HEK293T (cell line): ENCODE results near the gene KIZ.

ENCODE experiments used
- ARNT ChIP-seq: fragments of 450-650 bp; IDR thresholded peaks from 2 replicates; pipeline ENCODE4 v1.6.1; 2017; ENCODE audit warnings: mild to moderate bottlenecking
- BHLHE40 ChIP-seq: fragments of 450-650 bp; IDR thresholded peaks from 2 replicates; pipeline ENCODE4 v1.6.1; 2016; ENCODE audit warnings: mild to moderate bottlenecking, moderate library complexity, borderline replicate concordance
- CTBP1 ChIP-seq: fragments of 450-650 bp; IDR thresholded peaks from 2 replicates; pipeline ENCODE4 v1.6.1; 2016; ENCODE audit warnings: borderline replicate concordance
- ELF4 ChIP-seq: fragments of 450-650 bp; IDR thresholded peaks from 2 replicates; pipeline ENCODE4 v1.6.1; 2017; ENCODE audit warnings: antibody characterized with exemption
- FOXA1 ChIP-seq: fragments of 450-650 bp; IDR thresholded peaks from 2 replicates; pipeline ENCODE4 v1.6.1; 2016; ENCODE audit warnings: mild to moderate bottlenecking
- FOXK2 ChIP-seq: fragments of 450-650 bp; IDR thresholded peaks from 2 replicates; pipeline ENCODE4 v1.6.1; 2016; ENCODE audit warnings: mild to moderate bottlenecking
- FOXM1 ChIP-seq: fragments of 450-650 bp; IDR thresholded peaks from 2 replicates; pipeline ENCODE4 v1.6.1; 2017; ENCODE audit warnings: mild to moderate bottlenecking, borderline replicate concordance
- L3MBTL2 ChIP-seq: fragments of 450-650 bp; conservative IDR thresholded peaks from 2 replicates; pipeline ENCODE4 v1.6.1; 2016; ENCODE audit warnings: mild to moderate bottlenecking
- LEF1 ChIP-seq: fragments of 450-650 bp; IDR thresholded peaks from 2 replicates; pipeline ENCODE4 v1.6.1; 2017; ENCODE audit warnings: mild to moderate bottlenecking, borderline replicate concordance
- NFRKB ChIP-seq: fragments of 450-650 bp; IDR thresholded peaks from 2 replicates; pipeline ENCODE4 v1.6.1; 2016; ENCODE audit warnings: mild to moderate bottlenecking, moderate library complexity
- SP1 ChIP-seq: fragments of 450-650 bp; IDR thresholded peaks from 2 replicates; pipeline ENCODE4 v1.6.1; 2017
- SUZ12 ChIP-seq: fragments of 450-650 bp; IDR thresholded peaks from 2 replicates; pipeline ENCODE4 v1.6.1; 2016; ENCODE audit warnings: mild to moderate bottlenecking
- TARDBP ChIP-seq: fragments of 450-650 bp; IDR thresholded peaks from 2 replicates; pipeline ENCODE4 v1.6.1; 2016
- TF ChIP-seq, protein P1 (sequence below): fragments of 450-650 bp; IDR thresholded peaks from 2 replicates; pipeline ENCODE4 v1.6.1; 2016

DNA sequence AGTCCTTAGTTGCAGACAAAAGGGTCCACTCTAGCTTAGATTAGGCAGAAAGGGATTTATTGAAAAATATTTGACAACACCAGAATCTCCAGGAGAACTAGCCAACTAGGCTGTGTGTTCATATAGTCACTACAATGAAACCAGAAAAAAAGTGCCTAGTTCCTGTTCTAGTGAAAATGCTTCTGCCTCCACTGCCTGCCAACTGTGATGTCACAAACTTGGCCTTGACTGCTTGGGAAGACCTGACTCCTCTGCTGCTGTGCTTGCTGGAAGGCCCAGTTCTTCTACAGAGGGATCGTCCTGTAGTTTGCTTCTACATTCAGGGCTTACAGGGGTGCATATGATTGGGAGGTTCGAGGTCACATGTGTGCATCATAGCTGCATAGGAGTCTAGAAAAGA, 136.9 kb downstream of the KIZ start:
- TF ChIP-seq BHLHE40 (no peak), ELF4 (no peak), SUZ12 (no peak), CTBP1 (no peak), L3MBTL2 (no peak), SP1 (no peak), FOXA1 (no peak), FOXM1 (no peak), LEF1 (no peak), ARNT (no peak), FOXK2 (no peak), NFRKB (no peak), TARDBP (no peak)
- TF ChIP-seq, protein P1, sequence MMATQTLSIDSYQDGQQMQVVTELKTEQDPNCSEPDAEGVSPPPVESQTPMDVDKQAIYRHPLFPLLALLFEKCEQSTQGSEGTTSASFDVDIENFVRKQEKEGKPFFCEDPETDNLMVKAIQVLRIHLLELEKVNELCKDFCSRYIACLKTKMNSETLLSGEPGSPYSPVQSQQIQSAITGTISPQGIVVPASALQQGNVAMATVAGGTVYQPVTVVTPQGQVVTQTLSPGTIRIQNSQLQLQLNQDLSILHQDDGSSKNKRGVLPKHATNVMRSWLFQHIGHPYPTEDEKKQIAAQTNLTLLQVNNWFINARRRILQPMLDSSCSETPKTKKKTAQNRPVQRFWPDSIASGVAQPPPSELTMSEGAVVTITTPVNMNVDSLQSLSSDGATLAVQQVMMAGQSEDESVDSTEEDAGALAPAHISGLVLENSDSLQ: no peak
